ENCODE data around the gene ARCN1.

ARCN1 gene

DNA sequence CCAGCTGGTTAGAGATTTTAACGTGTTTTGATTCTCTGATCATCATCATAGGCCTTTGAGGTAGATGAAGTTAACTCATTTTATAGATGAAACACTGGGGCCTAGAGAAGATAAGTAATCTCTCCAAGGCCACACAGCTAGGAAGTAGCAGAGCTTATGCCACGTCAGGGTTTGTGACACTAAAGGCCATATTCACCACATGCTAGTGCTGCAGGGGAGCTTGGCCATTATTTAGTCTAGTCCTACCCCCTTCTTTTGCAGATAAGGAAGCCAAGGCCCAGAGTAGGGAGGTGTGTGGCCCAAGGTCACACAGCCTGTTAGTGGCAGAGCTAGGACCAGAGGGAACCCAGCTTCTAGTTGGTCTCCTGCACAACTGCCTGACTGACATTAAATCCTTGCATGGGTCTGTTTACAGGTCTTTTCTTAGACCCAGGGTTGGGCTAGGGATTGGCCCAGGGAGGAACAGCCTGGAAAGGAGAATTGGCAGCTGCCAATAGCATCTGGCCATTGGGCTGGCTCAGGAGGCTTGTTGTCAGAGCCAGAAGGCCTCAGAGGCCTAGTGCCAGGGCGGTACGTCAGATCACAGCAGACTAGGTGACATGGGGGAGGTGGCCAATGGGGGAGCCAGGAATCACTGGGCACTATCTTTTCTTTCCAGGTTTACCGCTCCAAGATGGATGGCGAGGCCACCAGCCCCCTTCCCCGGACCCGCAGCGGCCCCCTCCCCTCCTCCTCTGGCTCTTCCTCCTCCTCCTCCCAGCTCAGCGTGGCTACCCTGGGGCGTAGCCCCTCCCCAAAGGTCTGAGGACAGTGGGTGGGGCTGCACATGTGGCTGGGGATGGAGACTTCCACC lies 71.2 kb downstream of the ARCN1 start:
- WGBS (ENCODE audit: insufficient coverage), result 93% methylated on average over 5 of the region's 11 CpGs
- no peak overlapping the region for H3K27ac ChIP-seq (ENCODE audit: insufficient read depth in 1 of 2, low read depth in 1 of 2, low read length in 2 of 2, poor library complexity in 1 of 2, severe bottlenecking in 2 of 2)
- H3K4me1 ChIP-seq (ENCODE audit: control extremely low read depth in 1 of 4, control insufficient read depth in 4 of 4, insufficient read depth in 4 of 4, low read length in 3 of 4), result no peaks in the 10 kb centered on the region
- no peaks in the 10 kb centered on the region for H3K36me3 ChIP-seq (ENCODE audit: control insufficient read depth in 4 of 4, insufficient read depth in 4 of 4, low read length in 3 of 4)
- H3K27me3 ChIP-seq (replicated peaks in 2 of 5; ENCODE audit: control insufficient read depth in 4 of 5, insufficient read depth in 5 of 5, low read length in 4 of 5), result no peaks in the 10 kb centered on the region
- POLR2A ChIA-PET, result no interaction called here
- CTCF ChIA-PET, result interaction anchor here (1.1 to 1.3 kb wide), 4 partner anchors 10 to 48 kb away, joined by 3 to 7 read pairs (median 4); no protein-coding TSS in a partner anchor
- H3K9me3 ChIP-seq (ENCODE audit: control extremely low read depth in 1 of 5, control insufficient read depth in 4 of 5, insufficient read depth in 2 of 5, low read depth in 1 of 5, low read length in 4 of 5), result no peaks in the 10 kb centered on the region
- no peak for DNase-seq
- no peak overlapping the region for H3K4me3 ChIP-seq (ENCODE audit: control insufficient read depth in 1 of 7, extremely low read depth in 1 of 7, insufficient read depth in 4 of 7, low read depth in 2 of 7, low read length in 6 of 7)

GRCh38 chr11:118643995-118644345 lies 71.8 kb downstream of the ARCN1 start:
- ChIA-PET POLR2A (interaction anchor here (0.9 kb wide), 1 partner anchor 8 kb away, joined by 3 read pairs; no protein-coding TSS in a partner anchor), CTCF (interaction anchor here (0.7 to 1.1 kb wide), 2 partner anchors 11 to 48 kb away, joined by 3 to 4 read pairs; no protein-coding TSS in a partner anchor)
- no peak overlapping the region for H3K27ac ChIP-seq (ENCODE audit: insufficient read depth in 1 of 2, low read depth in 1 of 2, low read length in 2 of 2, poor library complexity in 1 of 2, severe bottlenecking in 2 of 2)
- no peaks in the 10 kb centered on the region for H3K4me1 ChIP-seq (ENCODE audit: control extremely low read depth in 1 of 4, control insufficient read depth in 4 of 4, insufficient read depth in 4 of 4, low read length in 3 of 4)
- no peaks in the 10 kb centered on the region for H3K27me3 ChIP-seq (replicated peaks in 2 of 5; ENCODE audit: control insufficient read depth in 4 of 5, insufficient read depth in 5 of 5, low read length in 4 of 5)
- 97% methylated on average over 7 of the region's 7 CpGs for WGBS (ENCODE audit: insufficient coverage)
- H3K9me3 ChIP-seq (ENCODE audit: control extremely low read depth in 1 of 5, control insufficient read depth in 4 of 5, insufficient read depth in 2 of 5, low read depth in 1 of 5, low read length in 4 of 5), result no peaks in the 10 kb centered on the region
- H3K36me3 ChIP-seq (ENCODE audit: control insufficient read depth in 4 of 4, insufficient read depth in 4 of 4, low read length in 3 of 4), result no peaks in the 10 kb centered on the region
- no peak for DNase-seq
- no peak overlapping the region for H3K4me3 ChIP-seq (ENCODE audit: control insufficient read depth in 1 of 7, extremely low read depth in 1 of 7, insufficient read depth in 4 of 7, low read depth in 2 of 7, low read length in 6 of 7)

DNA sequence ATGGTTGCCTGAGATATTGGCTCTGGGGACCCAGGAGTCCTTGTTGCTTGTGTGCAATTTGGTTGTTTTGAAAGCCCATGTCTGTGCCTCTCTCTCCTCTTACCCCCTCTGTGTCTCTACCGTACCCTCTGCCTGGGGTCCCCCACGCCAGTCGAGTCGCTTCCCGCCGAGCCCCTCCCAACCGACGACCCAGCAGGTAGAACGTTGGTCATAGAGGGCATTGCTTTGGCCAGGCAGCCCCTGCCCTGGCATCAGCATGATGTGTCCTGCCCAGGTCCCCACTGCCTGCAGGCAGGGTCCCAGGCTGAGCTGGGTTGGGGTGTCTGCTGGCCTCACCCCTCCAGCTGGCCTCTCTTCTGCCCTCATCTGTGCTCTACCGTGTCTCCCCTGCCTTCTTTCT lies 72.3 kb downstream of the ARCN1 start:
- H3K36me3 ChIP-seq (ENCODE audit: control insufficient read depth in 4 of 4, insufficient read depth in 4 of 4, low read length in 3 of 4), result no peaks in the 10 kb centered on the region

DNA sequence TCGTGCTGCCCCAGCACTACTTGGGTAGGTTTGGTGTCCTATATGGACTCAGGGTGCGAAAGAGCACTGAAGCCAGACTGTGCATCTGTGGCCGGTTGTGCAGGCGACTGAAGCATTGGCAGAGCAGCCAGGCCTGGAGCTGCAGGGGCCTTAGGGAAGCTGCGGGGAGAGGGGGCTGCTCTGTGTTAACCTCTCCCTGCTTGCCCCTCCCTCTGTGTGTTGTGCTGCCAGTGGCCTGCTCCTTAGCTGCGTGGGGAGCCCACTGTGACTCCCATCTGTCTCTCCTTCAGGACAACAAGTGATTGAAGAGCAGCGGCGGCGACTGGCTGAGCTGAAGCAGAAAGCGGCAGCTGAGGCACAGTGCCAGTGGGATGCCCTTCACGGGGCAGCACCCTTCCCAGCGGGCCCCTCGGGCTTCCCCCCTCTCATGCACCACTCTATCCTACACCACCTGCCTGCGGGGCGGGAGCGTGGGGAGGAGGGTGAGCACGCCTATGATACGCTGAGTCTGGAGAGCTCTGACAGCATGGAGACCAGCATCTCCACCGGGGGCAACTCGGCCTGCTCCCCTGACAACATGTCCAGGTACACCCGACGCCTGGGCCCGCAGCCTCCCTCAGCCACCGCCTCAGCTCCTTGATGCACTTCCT lies 73.0 kb downstream of the ARCN1 start:
- no peak for DNase-seq
- no peaks in the 10 kb centered on the region for H3K36me3 ChIP-seq (ENCODE audit: control insufficient read depth in 4 of 4, insufficient read depth in 4 of 4, low read length in 3 of 4)

More for the DNA sequence above, 72.3 kb downstream of the ARCN1 start:
- Histone ChIP-seq H3K4me3 (ENCODE audit: control insufficient read depth in 1 of 7, extremely low read depth in 1 of 7, insufficient read depth in 4 of 7, low read depth in 2 of 7, low read length in 6 of 7) (no peak overlapping the region), H3K9me3 (ENCODE audit: control extremely low read depth in 1 of 5, control insufficient read depth in 4 of 5, insufficient read depth in 2 of 5, low read depth in 1 of 5, low read length in 4 of 5) (no peaks in the 10 kb centered on the region), H3K27ac (ENCODE audit: insufficient read depth in 1 of 2, low read depth in 1 of 2, low read length in 2 of 2, poor library complexity in 1 of 2, severe bottlenecking in 2 of 2) (no peak overlapping the region), H3K4me1 (ENCODE audit: control extremely low read depth in 1 of 4, control insufficient read depth in 4 of 4, insufficient read depth in 4 of 4, low read length in 3 of 4) (no peaks in the 10 kb centered on the region), H3K27me3 (replicated peaks in 2 of 5; ENCODE audit: control insufficient read depth in 4 of 5, insufficient read depth in 5 of 5, low read length in 4 of 5) (no peaks in the 10 kb centered on the region)
- POLR2A ChIA-PET, result interaction anchor here (0.9 kb wide), 1 partner anchor 9 kb away, joined by 3 read pairs; no protein-coding TSS in a partner anchor
- 98% methylated on average over 6 of the region's 10 CpGs for WGBS (ENCODE audit: insufficient coverage)
- no peak for DNase-seq
- CTCF ChIA-PET, result interaction anchor here (0.7 to 2.1 kb wide), 6 partner anchors 8 to 51 kb away, joined by 3 to 9 read pairs (median 4); no protein-coding TSS in a partner anchor

GRCh38 chr11:118646393-118646792 lies 74.2 kb downstream of the ARCN1 start:
- H3K27ac ChIP-seq (ENCODE audit: insufficient read depth in 1 of 2, low read depth in 1 of 2, low read length in 2 of 2, poor library complexity in 1 of 2, severe bottlenecking in 2 of 2), result no peak overlapping the region
- no peaks in the 10 kb centered on the region for H3K4me1 ChIP-seq (ENCODE audit: control extremely low read depth in 1 of 4, control insufficient read depth in 4 of 4, insufficient read depth in 4 of 4, low read length in 3 of 4)
- no peaks in the 10 kb centered on the region for H3K27me3 ChIP-seq (replicated peaks in 2 of 5; ENCODE audit: control insufficient read depth in 4 of 5, insufficient read depth in 5 of 5, low read length in 4 of 5)
- POLR2A ChIA-PET, result no interaction called here
- 100% methylated on average over 2 of the region's 3 CpGs for WGBS (ENCODE audit: insufficient coverage)
- H3K9me3 ChIP-seq (ENCODE audit: control extremely low read depth in 1 of 5, control insufficient read depth in 4 of 5, insufficient read depth in 2 of 5, low read depth in 1 of 5, low read length in 4 of 5), result no peaks in the 10 kb centered on the region
- H3K4me3 ChIP-seq (ENCODE audit: control insufficient read depth in 1 of 7, extremely low read depth in 1 of 7, insufficient read depth in 4 of 7, low read depth in 2 of 7, low read length in 6 of 7), result no peak overlapping the region
- CTCF ChIA-PET, result interaction anchor here (0.7 to 2.1 kb wide), 5 partner anchors 10 to 25 kb away, joined by 3 to 9 read pairs (median 3); no protein-coding TSS in a partner anchor
- no peaks in the 10 kb centered on the region for H3K36me3 ChIP-seq (ENCODE audit: control insufficient read depth in 4 of 4, insufficient read depth in 4 of 4, low read length in 3 of 4)
- no peak for DNase-seq

More for the DNA sequence above, 73.0 kb downstream of the ARCN1 start:
- H3K27me3 ChIP-seq (replicated peaks in 2 of 5; ENCODE audit: control insufficient read depth in 4 of 5, insufficient read depth in 5 of 5, low read length in 4 of 5), result no peaks in the 10 kb centered on the region
- H3K4me3 ChIP-seq (ENCODE audit: control insufficient read depth in 1 of 7, extremely low read depth in 1 of 7, insufficient read depth in 4 of 7, low read depth in 2 of 7, low read length in 6 of 7), result no peak overlapping the region
- POLR2A ChIA-PET, result interaction anchor here (0.9 kb wide), 1 partner anchor 10 kb away, joined by 3 read pairs; no protein-coding TSS in a partner anchor
- no peak overlapping the region for H3K27ac ChIP-seq (ENCODE audit: insufficient read depth in 1 of 2, low read depth in 1 of 2, low read length in 2 of 2, poor library complexity in 1 of 2, severe bottlenecking in 2 of 2)
- CTCF ChIA-PET, result interaction anchor here (0.9 to 2.1 kb wide), 6 partner anchors 9 to 51 kb away, joined by 3 to 9 read pairs (median 4); no protein-coding TSS in a partner anchor
- H3K9me3 ChIP-seq (ENCODE audit: control extremely low read depth in 1 of 5, control insufficient read depth in 4 of 5, insufficient read depth in 2 of 5, low read depth in 1 of 5, low read length in 4 of 5), result no peaks in the 10 kb centered on the region
- WGBS (ENCODE audit: insufficient coverage), result 94% methylated on average over 14 of the region's 24 CpGs
- H3K4me1 ChIP-seq (ENCODE audit: control extremely low read depth in 1 of 4, control insufficient read depth in 4 of 4, insufficient read depth in 4 of 4, low read length in 3 of 4), result no peaks in the 10 kb centered on the region

GRCh38 chr11:118648291-118648690 lies 76.1 kb downstream of the ARCN1 start:
- POLR2A ChIA-PET, result no interaction called here
- Histone ChIP-seq H3K36me3 (ENCODE audit: control insufficient read depth in 4 of 4, insufficient read depth in 4 of 4, low read length in 3 of 4) (no peaks in the 10 kb centered on the region), H3K4me1 (ENCODE audit: control extremely low read depth in 1 of 4, control insufficient read depth in 4 of 4, insufficient read depth in 4 of 4, low read length in 3 of 4) (peaks cover 0 to 13% (median 10%) of the 10 kb centered on the region in 4 experiments), H3K27ac (ENCODE audit: insufficient read depth in 1 of 2, low read depth in 1 of 2, low read length in 2 of 2, poor library complexity in 1 of 2, severe bottlenecking in 2 of 2) (no peak overlapping the region), H3K4me3 (ENCODE audit: control insufficient read depth in 1 of 7, extremely low read depth in 1 of 7, insufficient read depth in 4 of 7, low read depth in 2 of 7, low read length in 6 of 7) (no peak overlapping the region), H3K9me3 (ENCODE audit: control extremely low read depth in 1 of 5, control insufficient read depth in 4 of 5, insufficient read depth in 2 of 5, low read depth in 1 of 5, low read length in 4 of 5) (no peaks in the 10 kb centered on the region), H3K27me3 (replicated peaks in 2 of 5; ENCODE audit: control insufficient read depth in 4 of 5, insufficient read depth in 5 of 5, low read length in 4 of 5) (no peaks in the 10 kb centered on the region)
- 95% methylated on average over 4 of the region's 5 CpGs for WGBS (ENCODE audit: insufficient coverage)
- CTCF ChIA-PET, result no interaction called here
- DNase-seq, result no peak

DNA sequence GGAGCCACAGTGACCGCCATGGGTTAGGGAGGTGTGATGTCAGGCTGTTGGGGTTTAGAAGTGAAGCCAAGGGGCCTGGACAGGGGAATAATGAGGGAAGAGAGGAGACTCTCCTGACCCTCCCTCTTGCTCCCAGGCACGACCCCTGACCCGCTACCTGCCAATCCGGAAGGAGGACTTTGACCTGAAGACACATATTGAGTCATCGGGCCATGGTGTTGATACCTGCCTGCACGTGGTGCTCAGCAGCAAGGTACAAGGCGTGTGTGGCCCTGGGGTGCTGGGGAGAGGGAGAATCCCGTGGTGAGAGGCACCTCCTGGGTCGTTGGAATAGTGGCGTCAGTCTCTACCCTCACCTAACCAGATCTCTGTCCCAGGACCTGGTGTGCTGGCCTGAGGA lies 77.7 kb downstream of the ARCN1 start:
- CTCF ChIA-PET, result no interaction called here
- no peak overlapping the region for H3K4me3 ChIP-seq (ENCODE audit: control insufficient read depth in 1 of 7, extremely low read depth in 1 of 7, insufficient read depth in 4 of 7, low read depth in 2 of 7, low read length in 6 of 7)
- H3K9me3 ChIP-seq (ENCODE audit: control extremely low read depth in 1 of 5, control insufficient read depth in 4 of 5, insufficient read depth in 2 of 5, low read depth in 1 of 5, low read length in 4 of 5), result no peaks in the 10 kb centered on the region
- H3K4me1 ChIP-seq (ENCODE audit: control extremely low read depth in 1 of 4, control insufficient read depth in 4 of 4, insufficient read depth in 4 of 4, low read length in 3 of 4), result peaks cover 0 to 18% (median 13%) of the 10 kb centered on the region in 4 experiments
- POLR2A ChIA-PET, result no interaction called here
- no peaks in the 10 kb centered on the region for H3K36me3 ChIP-seq (ENCODE audit: control insufficient read depth in 4 of 4, insufficient read depth in 4 of 4, low read length in 3 of 4)
- no peak for DNase-seq
- H3K27ac ChIP-seq (ENCODE audit: insufficient read depth in 1 of 2, low read depth in 1 of 2, low read length in 2 of 2, poor library complexity in 1 of 2, severe bottlenecking in 2 of 2), result no peak overlapping the region
- 100% methylated on average over 7 of the region's 10 CpGs for WGBS (ENCODE audit: insufficient coverage)
- H3K27me3 ChIP-seq (replicated peaks in 2 of 5; ENCODE audit: control insufficient read depth in 4 of 5, insufficient read depth in 5 of 5, low read length in 4 of 5), result no peaks in the 10 kb centered on the region

All from common myeloid progenitor, CD34-positive (primary cell).